ENCODE data around the gene MBD5.

DNA sequence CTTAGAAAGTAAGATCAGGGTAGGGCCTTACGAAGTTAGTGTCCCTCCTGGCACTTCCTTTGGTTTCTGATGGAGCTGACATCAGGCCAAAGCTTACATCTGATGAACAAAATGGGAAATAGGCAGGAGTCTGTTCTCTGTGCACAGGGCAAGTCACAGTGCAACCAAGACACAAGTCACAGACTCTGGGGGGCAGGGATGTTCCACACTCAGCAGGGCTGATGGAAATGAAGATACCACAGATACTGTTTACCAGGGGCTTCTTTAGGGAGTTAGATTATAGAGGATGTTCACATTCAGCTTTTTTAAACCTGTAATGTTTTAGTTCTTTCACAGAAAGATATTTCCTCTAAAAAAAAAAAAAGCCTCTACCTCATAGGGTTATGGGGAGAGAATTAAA is 517.5 kb downstream of the MBD5 start:
- TF ChIP-seq, protein P1, sequence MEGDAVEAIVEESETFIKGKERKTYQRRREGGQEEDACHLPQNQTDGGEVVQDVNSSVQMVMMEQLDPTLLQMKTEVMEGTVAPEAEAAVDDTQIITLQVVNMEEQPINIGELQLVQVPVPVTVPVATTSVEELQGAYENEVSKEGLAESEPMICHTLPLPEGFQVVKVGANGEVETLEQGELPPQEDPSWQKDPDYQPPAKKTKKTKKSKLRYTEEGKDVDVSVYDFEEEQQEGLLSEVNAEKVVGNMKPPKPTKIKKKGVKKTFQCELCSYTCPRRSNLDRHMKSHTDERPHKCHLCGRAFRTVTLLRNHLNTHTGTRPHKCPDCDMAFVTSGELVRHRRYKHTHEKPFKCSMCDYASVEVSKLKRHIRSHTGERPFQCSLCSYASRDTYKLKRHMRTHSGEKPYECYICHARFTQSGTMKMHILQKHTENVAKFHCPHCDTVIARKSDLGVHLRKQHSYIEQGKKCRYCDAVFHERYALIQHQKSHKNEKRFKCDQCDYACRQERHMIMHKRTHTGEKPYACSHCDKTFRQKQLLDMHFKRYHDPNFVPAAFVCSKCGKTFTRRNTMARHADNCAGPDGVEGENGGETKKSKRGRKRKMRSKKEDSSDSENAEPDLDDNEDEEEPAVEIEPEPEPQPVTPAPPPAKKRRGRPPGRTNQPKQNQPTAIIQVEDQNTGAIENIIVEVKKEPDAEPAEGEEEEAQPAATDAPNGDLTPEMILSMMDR (IDR thresholded peaks at IDR 0.05): no peak
- no peak for TF ChIP-seq ZNF423 (CRISPR knock-in tag; IDR thresholded peaks at IDR 0.05)
- no peak for TF ChIP-seq MXD4 (CRISPR knock-in tag; IDR thresholded peaks at IDR 0.05; ENCODE audit: borderline replicate concordance)
- TF ChIP-seq, protein P2, sequence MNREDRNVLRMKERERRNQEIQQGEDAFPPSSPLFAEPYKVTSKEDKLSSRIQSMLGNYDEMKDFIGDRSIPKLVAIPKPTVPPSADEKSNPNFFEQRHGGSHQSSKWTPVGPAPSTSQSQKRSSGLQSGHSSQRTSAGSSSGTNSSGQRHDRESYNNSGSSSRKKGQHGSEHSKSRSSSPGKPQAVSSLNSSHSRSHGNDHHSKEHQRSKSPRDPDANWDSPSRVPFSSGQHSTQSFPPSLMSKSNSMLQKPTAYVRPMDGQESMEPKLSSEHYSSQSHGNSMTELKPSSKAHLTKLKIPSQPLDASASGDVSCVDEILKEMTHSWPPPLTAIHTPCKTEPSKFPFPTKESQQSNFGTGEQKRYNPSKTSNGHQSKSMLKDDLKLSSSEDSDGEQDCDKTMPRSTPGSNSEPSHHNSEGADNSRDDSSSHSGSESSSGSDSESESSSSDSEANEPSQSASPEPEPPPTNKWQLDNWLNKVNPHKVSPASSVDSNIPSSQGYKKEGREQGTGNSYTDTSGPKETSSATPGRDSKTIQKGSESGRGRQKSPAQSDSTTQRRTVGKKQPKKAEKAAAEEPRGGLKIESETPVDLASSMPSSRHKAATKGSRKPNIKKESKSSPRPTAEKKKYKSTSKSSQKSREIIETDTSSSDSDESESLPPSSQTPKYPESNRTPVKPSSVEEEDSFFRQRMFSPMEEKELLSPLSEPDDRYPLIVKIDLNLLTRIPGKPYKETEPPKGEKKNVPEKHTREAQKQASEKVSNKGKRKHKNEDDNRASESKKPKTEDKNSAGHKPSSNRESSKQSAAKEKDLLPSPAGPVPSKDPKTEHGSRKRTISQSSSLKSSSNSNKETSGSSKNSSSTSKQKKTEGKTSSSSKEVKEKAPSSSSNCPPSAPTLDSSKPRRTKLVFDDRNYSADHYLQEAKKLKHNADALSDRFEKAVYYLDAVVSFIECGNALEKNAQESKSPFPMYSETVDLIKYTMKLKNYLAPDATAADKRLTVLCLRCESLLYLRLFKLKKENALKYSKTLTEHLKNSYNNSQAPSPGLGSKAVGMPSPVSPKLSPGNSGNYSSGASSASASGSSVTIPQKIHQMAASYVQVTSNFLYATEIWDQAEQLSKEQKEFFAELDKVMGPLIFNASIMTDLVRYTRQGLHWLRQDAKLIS (CRISPR knock-in tag; IDR thresholded peaks at IDR 0.05; ENCODE audit: borderline replicate concordance): no peak
- TF ChIP-seq CREM (CRISPR knock-in tag; IDR thresholded peaks at IDR 0.05): no peak
- no peak for TF ChIP-seq ETV6 (CRISPR knock-in tag; IDR thresholded peaks at IDR 0.05)
- no peak for TF ChIP-seq EMX1 (CRISPR knock-in tag; IDR thresholded peaks at IDR 0.05)
- TF ChIP-seq, protein P3, sequence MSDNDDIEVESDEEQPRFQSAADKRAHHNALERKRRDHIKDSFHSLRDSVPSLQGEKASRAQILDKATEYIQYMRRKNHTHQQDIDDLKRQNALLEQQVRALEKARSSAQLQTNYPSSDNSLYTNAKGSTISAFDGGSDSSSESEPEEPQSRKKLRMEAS (CRISPR knock-in tag; IDR thresholded peaks at IDR 0.05): no peak
- no peak for TF ChIP-seq CBFB (CRISPR knock-in tag; IDR thresholded peaks at IDR 0.05; ENCODE audit: low read depth)
- TF ChIP-seq NR3C1 (CRISPR knock-in tag; conservative IDR thresholded peaks at IDR 0.05; ENCODE audit: low read depth): no peak
- TF ChIP-seq, protein P4, sequence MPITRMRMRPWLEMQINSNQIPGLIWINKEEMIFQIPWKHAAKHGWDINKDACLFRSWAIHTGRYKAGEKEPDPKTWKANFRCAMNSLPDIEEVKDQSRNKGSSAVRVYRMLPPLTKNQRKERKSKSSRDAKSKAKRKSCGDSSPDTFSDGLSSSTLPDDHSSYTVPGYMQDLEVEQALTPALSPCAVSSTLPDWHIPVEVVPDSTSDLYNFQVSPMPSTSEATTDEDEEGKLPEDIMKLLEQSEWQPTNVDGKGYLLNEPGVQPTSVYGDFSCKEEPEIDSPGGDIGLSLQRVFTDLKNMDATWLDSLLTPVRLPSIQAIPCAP (CRISPR knock-in tag; IDR thresholded peaks at IDR 0.05): no peak
- no peak for TF ChIP-seq ZNF281 (CRISPR knock-in tag; IDR thresholded peaks at IDR 0.05)
- no peak for TF ChIP-seq STAT6 (CRISPR knock-in tag; conservative IDR thresholded peaks at IDR 0.05; ENCODE audit: low read depth)
